ENCODE data around the gene MT3.
"Not testable (repeated sequence)": the region's sequence is repeated elsewhere in the genome, so short reads cannot be mapped to it uniquely, and the experiment has no call there.

MT3 gene

GRCh38 chr16:56577300-56577625, 12.1 kb upstream of the MT3 start:
- no peak for DNase-seq (ENCODE audit: low read depth in 1 of 2, low spot score in 1 of 2)

GRCh38 chr16:56580391-56581048, 8.8 kb upstream of the MT3 start:
- DNase-seq (ENCODE audit: low read depth in 1 of 2, low spot score in 1 of 2), result no peak

- DNase-seq (ENCODE audit: low read depth in 1 of 2, low spot score in 1 of 2), result not testable (repeated sequence)
Measured at GRCh38 chr16:56582911-56583310, 6.4 kb upstream of the MT3 start.

DNA sequence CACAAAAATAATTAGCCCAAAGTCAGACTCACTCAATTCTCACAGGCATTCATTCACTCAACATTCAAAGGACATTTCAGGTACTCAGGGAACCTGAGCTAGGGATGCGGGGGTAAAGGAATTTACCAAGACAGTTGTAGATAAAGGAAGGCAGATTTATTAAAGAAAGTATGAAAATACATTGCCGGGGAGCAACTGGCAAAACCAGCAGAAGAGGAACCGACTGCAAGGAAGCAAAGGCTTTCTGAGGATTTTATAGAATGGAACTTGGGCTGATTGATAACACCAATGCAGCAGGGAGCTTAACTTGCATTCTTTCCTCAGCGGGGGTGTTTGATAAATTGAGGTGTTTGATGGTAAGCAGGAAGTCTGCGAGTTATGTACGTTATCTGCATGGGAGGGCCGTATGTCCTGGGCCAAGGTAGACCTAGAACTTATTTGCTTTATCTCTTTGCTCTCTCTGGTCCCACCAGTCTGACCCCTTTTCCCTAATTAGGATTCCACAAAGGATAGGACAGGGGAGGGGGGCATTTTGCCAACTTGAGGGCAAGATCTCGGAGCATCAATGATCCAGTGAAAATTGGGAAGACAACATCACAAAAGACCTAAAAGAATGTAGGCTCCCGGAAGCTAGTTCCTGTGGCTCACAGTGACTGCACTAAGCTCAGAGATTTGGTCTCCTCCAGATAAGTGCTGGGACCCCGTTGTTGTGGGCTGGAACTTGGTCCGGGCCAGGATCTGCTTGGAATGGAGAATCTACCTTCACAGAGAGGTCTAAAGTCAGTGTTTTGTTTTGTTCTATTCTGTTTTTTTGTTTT, 5.8 kb upstream of the MT3 start:
- no peak for DNase-seq (ENCODE audit: low read depth in 1 of 2, low spot score in 1 of 2)

- no peak for DNase-seq (ENCODE audit: low read depth in 1 of 2, low spot score in 1 of 2)
Measured at GRCh38 chr16:56584276-56584675, 5.1 kb upstream of the MT3 start.

GRCh38 chr16:56588781-56589140, 567 bp upstream of the MT3 start:
- DNase-seq (ENCODE audit: low read depth in 1 of 2, low spot score in 1 of 2), result no peak

DNA sequence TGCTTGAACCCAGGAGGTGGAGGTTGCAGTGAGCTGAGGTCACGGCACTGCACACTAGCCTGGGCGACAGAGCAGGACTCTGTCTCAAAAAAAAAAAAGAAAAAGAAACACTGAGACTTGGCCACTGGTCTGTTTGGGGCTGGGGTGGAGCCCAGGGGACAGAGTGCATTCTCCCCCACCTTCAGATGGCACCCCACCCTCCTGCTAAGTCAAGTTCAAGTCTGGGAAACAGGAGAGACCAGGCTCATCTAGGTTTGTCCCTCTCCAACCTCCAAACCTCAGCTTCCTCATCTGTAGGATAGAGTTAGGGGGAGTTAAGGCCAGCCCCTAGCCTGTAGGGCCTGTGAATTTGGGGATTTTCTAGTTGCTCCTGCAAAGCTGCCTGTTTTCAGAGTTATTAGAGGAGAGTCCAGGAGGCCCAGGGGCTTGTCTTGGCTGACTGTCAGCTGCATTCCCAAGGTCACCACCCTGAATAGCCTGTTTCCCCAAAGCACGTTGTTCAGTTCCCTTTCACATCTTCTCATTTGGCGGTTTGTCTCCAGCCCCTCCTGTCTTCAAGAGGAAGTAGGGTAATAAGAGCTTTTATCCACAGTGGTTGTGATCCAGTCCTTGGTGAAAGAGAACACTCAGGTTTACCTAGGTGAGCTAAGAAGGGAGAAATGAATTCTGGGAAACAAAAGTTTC, 2.2 kb downstream of the MT3 start:
- DNase-seq (ENCODE audit: low read depth in 1 of 2, low spot score in 1 of 2), result no peak

DNA sequence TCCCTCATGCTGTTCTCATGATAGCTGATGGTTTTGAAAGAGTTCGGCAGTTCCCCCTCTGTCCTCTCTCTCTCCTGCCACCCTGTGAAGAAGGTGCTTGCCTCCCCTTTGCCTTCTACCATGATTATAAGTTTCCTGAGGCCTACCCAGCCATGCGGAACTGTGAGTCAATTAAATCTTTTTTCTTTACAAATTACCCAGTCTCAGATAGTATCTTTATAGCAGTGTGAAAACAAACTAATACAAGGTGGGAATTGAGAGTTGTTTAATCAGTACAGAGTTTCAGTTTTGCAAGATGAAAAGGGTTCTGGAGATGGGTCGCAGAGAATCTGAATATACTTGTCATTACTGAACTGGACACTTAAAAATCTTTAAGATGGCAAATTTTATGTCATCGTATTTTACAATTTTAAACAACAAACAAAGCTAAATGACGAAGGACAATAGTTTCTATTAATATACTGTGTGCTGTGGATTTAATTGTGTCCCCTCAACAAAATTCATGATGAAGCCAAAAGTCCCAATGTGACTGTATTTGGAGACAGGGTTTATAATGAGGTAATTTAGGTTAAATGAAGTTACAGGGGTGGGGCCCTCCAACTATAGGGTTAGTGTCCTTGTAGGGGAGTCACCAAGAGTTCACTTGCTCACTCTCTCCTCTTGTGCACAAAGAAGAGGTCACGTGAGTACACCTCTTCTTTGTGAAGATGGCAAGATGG, 4.4 kb downstream of the MT3 start:
- DNase-seq (ENCODE audit: low read depth in 1 of 2, low spot score in 1 of 2), result no peak

GRCh38 chr16:56594292-56594619, 4.9 kb downstream of the MT3 start:
- DNase-seq (ENCODE audit: low read depth in 1 of 2, low spot score in 1 of 2), result no peak

- DNase-seq (ENCODE audit: low read depth in 1 of 2, low spot score in 1 of 2), result no peak
Measured at GRCh38 chr16:56600398-56600999, 11.2 kb downstream of the MT3 start.

DNA sequence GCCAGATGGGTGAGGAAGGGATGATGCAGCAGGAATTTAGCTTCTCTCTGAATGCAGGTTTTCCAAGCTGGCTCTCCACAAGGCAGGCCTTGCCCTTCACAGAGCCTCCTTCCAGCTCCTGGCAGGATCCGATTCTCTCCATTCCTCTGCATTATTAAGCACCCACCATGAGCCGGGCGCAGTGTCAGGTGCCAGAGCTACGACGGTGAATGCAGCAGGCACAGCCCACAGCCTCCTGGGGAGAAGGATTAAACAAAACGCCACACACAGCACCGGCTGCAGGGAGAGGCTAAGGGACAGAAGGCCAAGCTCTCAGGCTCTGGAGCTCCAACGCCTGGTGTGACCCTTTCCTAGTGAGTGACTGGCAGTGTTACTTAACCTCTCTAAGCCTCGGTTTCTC, 12.0 kb downstream of the MT3 start:
- DNase-seq (ENCODE audit: low read depth in 1 of 2, low spot score in 1 of 2), result no peak

DNA sequence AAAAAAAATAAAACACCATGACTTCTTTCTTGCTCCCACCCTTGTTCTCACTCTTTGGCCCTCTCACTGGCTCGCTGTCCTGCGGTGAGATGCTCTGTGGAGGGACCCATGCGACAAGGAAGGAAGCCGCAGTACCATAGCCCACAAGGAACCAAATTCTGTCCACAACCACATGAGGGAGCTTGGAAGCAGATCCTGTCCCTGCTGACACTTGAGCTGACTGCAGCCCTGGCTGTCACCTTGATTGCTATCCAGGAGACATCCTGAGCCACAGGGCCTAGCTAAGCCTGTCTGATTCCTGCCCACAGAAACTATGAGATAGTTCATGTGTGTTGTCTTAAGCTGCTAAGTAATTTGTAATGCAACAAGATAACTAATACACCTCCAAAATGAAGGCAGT, 14.3 kb downstream of the MT3 start:
- no peak for DNase-seq (ENCODE audit: low read depth in 1 of 2, low spot score in 1 of 2)

DNA sequence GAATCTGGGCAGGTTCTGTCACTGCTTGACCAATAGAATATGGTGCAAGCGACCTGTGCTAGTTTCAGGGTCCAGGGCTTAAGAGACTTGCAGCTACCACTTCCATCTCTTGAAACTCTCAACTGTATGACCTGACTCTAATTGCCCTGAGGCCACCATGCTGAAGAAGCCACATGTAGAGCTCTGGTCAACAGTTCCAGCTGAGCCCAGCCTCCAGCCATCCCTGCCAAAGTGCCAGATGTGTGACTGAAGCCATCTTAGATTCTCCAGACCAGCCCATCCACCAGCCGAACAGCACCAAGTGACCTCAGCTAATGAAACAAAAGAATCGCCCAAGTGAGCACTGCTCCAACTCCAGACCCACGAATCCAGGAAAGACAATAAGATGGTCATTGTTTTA, 15.6 kb downstream of the MT3 start:
- DNase-seq (ENCODE audit: low read depth in 1 of 2, low spot score in 1 of 2), result no peak

GRCh38 chr16:56605475-56605874, 16.1 kb downstream of the MT3 start:
- no peak for DNase-seq (ENCODE audit: low read depth in 1 of 2, low spot score in 1 of 2)

DNA sequence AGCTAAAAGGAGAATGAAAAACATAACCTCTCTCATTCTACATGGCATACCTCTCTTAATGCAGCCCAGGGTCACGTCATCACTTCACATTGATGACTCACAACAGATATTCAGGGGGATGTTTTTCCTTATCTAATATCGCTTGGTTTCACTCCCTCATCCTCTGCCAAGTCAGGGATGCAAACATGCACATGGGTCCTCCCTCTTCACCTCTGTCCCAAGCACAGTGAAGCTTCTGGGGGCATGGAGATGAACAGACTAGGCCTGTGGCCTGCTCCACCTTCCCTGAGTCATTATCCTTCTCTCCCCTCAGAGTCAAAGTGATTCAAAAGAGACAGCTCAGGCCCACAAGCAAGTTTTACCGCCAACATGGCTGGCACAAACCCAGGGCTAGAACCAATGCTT, 16.7 kb downstream of the MT3 start:
- no peak for DNase-seq (ENCODE audit: low read depth in 1 of 2, low spot score in 1 of 2)

- no peak for DNase-seq (ENCODE audit: low read depth in 1 of 2, low spot score in 1 of 2)
Measured at GRCh38 chr16:56606476-56607108, 17.3 kb downstream of the MT3 start.

DNA sequence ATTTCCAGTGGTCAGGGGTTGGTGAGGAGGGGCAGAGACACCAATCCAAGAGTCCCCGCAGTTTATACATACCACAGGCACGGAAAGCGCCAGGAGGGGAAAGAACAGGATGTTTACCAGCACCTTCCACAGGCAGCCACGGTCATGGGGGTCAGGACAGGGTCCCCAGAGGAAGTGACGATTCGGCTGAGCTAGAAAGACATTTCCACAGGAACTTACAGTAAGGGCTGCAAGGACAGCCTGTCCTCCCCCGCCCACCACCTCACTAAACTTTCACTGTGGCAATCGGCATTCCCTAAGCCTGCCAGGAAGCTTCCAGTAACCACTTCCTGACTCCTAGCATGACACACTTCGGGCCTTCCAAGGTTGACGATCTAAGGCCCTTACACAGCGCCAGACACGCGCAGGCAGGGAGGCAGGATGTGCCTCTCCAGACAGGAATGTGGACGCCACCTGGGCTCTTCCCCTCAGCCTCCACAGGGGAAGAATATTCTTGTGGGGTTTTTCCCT, 17.8 kb downstream of the MT3 start:
- DNase-seq (ENCODE audit: low read depth in 1 of 2, low spot score in 1 of 2), result no peak

DNA sequence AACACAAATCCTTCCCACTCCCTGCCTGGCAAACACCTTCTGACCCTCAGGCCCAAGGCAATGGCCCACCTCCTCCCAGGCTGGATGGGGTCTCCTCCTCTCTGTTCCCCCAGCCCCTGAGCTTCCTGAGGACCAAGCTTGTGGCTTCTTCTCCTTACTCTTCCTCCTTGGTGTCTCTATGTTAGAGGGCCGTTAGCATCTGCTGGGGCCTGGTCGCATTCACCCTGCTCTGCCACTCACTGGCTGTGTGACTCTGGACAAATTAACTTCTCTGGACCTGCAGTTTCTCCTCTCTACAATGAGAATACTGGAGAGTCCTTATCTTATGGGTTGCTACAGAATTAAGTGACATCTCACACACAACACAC, 18.3 kb downstream of the MT3 start:
- no peak for DNase-seq (ENCODE audit: low read depth in 1 of 2, low spot score in 1 of 2)

DNA sequence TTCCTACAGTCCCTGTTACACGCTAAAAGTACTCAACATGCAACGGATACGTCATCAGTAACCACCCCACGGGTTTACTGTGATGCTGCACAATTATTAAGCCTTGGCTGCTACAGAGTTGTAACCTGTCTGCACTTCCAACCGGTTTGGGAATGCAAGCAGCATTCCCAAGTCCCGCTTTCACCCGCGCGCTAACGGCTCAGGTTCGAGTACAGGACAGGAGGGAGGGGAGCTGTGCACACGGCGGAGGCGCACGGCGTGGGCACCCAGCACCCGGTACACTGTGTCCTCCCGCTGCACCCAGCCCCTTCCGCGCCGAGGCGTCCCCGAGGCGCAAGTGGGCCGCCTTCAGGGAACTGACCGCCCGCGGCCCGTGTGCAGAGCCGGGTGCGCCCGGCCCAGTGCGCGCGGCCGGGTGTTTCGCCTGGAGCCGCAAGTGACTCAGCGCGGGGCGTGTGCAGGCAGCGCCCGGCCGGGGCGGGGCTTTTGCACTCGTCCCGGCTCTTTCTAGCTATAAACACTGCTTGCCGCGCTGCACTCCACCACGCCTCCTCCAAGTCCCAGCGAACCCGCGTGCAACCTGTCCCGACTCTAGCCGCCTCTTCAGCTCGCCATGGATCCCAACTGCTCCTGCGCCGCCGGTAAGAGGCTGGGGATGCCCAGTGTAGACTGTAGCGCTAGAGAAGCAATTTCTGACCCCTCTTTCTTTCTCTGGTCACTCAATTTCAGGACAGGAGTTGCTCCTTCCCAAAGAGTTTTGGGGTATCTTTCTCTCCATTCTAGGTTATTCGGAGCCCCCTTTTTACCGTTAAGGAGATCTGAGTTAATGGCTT, 18.9 kb downstream of the MT3 start, which contains the start of gene MT2A:
TSS of gene MT2A (plus strand) at position 542 of the 833 bp plus-strand sequence. CDS start at position 614, 72 bp downstream.
- peak; percentile 68 to 86 for DNase-seq (ENCODE audit: low read depth in 1 of 2, low spot score in 1 of 2)

All from stimulated activated CD4-positive, alpha-beta T cell treated with anti-CD3 and anti-CD28 coated beads, Interleukin-15, amount 100 ng/mL, for 1 hour (primary cell).